ENCODE results near the gene WDR41. TPM values are rescaled to one million over a fixed set of nuclear protein-coding genes. Genes with fewer than 3 reads are reported as not detected.
"Not testable (repeated sequence)": the region's sequence is repeated elsewhere in the genome, so short reads cannot be mapped to it uniquely, and the experiment has no call there.

The WDR41 gene
- total RNA-seq, 2 experiments from 2014 or later = 30.5 to 32.6 TPM

DNA sequence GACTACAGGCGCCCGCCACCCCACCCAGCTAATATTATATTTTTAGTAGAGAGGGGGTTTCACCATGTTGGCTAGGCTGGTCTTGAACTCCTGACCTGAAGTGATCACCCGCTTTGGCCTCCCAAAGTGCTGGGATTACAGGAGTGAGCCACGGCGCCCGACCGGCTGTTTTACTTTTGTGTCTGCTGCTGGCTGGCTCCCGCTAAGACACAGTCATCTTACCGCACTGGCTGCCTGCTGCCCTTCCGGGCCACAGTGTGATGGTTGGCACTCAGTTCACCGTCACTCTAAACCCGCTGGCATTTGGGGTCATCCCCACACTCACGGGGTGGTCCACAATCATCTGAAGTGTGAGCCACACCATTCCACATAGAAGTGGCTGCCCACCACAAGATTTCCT lies 93.7 kb downstream of the WDR41 start:
- no peaks in the 10 kb centered on the region for H3K36me3 Mint-ChIP-seq
- no peak overlapping the region for H3K27ac Mint-ChIP-seq
- peaks cover 4% of the 10 kb centered on the region for H3K4me1 Mint-ChIP-seq (ENCODE audit: low read depth)
- intact Hi-C loops (cut with micrococcal nuclease) = no loop called here
- H3K4me3 Mint-ChIP-seq = no peak overlapping the region
- ChIA-PET CTCF (no interaction called here), POLR2A (no interaction called here)
- no peaks in the 10 kb centered on the region for H3K9me3 Mint-ChIP-seq
- no peaks in the 10 kb centered on the region for H3K27me3 Mint-ChIP-seq
- no peak for DNase-seq

DNA sequence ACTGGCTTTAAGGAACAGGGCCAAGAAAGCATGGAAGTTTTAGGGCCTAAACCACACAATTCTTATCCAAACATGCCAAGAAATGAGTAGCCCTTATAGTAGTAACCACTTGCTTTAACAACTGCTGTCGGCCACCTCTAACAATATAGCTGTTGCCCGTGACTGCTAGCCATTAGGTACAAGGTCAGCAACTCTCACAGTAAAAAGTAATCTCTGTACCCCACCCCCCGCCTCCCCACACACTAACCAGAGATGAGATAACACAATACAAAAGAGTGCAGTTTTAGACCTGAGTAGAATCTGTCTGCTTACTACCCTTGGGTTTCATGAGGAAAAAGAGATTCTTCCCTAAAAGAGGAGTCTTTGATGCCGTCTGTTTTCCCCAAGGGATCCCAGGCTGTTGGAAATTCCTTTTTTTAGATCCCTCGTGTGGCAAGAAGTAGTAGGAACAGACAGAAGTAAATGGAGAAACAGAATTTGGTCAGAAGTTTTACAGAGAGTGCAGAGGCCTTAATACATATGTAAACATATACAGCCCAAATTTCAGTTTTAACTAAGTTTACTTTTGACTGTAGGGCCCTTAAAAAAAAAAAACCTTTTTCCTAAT lies 94.3 kb downstream of the WDR41 start:
- intact Hi-C loops (cut with micrococcal nuclease) = no loop called here
- CTCF ChIA-PET = no interaction called here

DNA sequence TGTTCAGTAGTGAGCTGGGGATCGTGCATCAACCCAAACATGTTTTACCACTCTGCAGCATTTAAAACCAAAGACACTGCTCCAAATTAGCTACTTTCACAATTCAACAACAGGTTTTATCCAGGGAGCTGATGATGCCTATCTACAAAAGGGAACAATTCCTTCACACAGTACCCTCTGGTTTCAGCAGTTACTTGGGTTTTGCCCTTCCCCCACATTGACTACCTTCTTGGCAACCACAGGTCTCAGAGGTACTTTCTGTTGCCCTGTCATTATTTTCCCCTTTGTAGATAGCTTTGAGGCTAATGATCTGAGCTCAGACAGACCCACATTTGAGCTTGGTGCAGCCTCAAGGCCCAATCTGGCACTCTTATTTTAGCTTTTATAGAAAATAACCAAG lies 96.1 kb downstream of the WDR41 start:
- Mint-ChIP-seq H3K4me3 (no peak overlapping the region), H3K27ac (no peak overlapping the region), H3K27me3 (no peaks in the 10 kb centered on the region), H3K36me3 (no peaks in the 10 kb centered on the region), H3K4me1 (ENCODE audit: low read depth) (peaks cover 4% of the 10 kb centered on the region), H3K9me3 (no peaks in the 10 kb centered on the region)
- ChIA-PET POLR2A (no interaction called here), CTCF (interaction anchor here (0.6 to 0.9 kb wide), 2 partner anchors 97 to 849 kb away, joined by 3 read pairs; no protein-coding TSS in a partner anchor)
- intact Hi-C loops (cut with micrococcal nuclease) = no loop called here
- no peak for DNase-seq

More for the DNA sequence above, 94.3 kb downstream of the WDR41 start:
- no peak overlapping the region for H3K4me3 Mint-ChIP-seq
- peaks cover 4% of the 10 kb centered on the region for H3K4me1 Mint-ChIP-seq (ENCODE audit: low read depth)
- H3K36me3 Mint-ChIP-seq = no peaks in the 10 kb centered on the region
- no peaks in the 10 kb centered on the region for H3K27me3 Mint-ChIP-seq
- POLR2A ChIA-PET = no interaction called here
- no peaks in the 10 kb centered on the region for H3K9me3 Mint-ChIP-seq
- no peak overlapping the region for H3K27ac Mint-ChIP-seq
- no peak for DNase-seq

DNA sequence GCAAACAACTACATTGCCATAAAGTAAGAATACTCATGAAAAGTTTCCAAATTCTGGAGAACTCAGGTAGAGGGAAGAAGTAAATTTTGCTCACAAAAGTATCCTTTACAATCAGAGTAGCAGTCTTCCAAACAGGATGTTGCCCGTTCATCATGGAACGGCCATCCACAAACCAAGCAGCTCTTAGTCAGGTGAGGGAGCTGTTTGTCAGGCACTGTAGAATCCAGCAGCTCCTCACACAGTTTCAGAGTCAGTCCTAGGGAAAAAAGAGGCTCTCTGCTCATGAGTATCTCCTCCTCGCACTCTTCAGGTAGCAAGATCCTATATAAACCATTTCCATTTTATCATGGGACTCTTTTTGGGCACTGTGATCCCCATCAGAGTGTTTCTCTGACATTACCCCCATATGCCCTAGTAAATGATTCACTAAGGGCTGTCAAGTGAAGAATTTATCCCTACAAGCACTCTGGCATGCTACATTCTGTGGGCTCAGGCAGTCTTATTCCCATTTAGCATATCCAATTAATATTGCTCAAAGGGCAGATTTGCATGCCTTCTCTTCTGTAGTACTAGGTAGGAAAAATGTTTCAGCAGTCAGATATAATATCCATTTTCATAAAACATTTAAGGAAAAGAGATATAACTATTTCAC lies 97.9 kb downstream of the WDR41 start:
- intact Hi-C loops (cut with micrococcal nuclease) = no loop called here

DNA sequence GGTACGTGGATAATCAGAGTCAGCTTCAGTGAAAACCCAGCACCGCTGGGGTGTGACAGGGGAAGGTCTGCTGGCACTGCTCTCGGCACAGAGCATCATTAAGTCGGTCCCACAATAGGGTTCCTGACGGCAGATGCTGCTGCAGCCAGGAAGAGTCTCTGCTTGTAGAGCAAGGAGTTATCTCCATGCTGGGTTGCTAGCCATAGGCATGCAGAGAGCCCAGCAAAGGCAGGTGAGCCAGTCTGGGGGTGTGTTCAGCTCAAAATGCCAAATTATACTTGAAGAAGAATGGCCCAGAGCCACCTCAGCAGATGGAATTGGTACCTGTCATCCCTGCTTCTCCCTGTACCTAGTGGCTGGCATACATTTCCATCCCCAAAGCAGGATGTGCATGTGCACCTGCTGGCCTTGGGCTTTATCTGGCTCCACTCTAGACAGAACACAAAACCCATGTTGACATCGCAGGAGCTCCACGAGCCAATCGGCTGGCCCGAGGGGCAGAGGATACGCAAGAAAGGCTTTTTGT lies 100.8 kb downstream of the WDR41 start:
- ChIA-PET POLR2A (no interaction called here), CTCF (interaction anchor here (0.7 kb wide), 2 partner anchors 92 to 183 kb away, joined by 3 read pairs; no protein-coding TSS in a partner anchor)
- Mint-ChIP-seq H3K27ac (no peak overlapping the region), H3K4me1 (ENCODE audit: low read depth) (peaks cover 4% of the 10 kb centered on the region), H3K9me3 (no peaks in the 10 kb centered on the region), H3K36me3 (no peaks in the 10 kb centered on the region), H3K27me3 (no peaks in the 10 kb centered on the region), H3K4me3 (no peak overlapping the region)
- intact Hi-C loops (cut with micrococcal nuclease) = no loop called here
- no peak for DNase-seq

More for the DNA sequence above, 97.9 kb downstream of the WDR41 start:
- CTCF ChIA-PET = no interaction called here
- no peak overlapping the region for H3K27ac Mint-ChIP-seq
- H3K9me3 Mint-ChIP-seq = no peaks in the 10 kb centered on the region
- POLR2A ChIA-PET = no interaction called here
- H3K4me3 Mint-ChIP-seq = no peak overlapping the region
- no peak for DNase-seq
- peaks cover 4% of the 10 kb centered on the region for H3K4me1 Mint-ChIP-seq (ENCODE audit: low read depth)
- no peaks in the 10 kb centered on the region for H3K27me3 Mint-ChIP-seq
- no peaks in the 10 kb centered on the region for H3K36me3 Mint-ChIP-seq

DNA sequence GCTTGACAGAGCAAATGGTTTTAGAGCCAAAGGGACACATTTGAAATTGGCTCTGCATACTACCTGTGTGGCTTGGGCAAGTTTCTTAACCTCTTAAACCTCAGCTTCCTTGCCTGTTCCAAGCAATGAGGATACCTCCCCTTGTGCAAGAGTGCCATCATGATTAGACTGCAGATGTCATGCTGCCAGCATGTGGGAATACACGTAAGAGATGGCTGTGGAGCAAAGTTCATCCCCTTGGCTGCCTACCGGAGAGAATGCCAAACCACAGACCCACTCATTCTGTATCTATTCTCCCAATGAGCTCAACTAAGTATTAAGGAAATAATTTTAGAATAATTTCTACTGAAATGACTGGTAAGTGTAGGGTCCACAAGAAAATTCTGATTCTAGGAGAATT lies 101.3 kb downstream of the WDR41 start:
- H3K9me3 Mint-ChIP-seq = no peaks in the 10 kb centered on the region
- DNase-seq = no peak
- ChIA-PET POLR2A (no interaction called here), CTCF (interaction anchor here (0.7 kb wide), 1 partner anchor 92 kb away, joined by 3 read pairs; no protein-coding TSS in a partner anchor)
- H3K27ac Mint-ChIP-seq = no peak overlapping the region
- H3K4me1 Mint-ChIP-seq (ENCODE audit: low read depth) = no peaks in the 10 kb centered on the region
- no peak overlapping the region for H3K4me3 Mint-ChIP-seq
- H3K27me3 Mint-ChIP-seq = no peaks in the 10 kb centered on the region
- H3K36me3 Mint-ChIP-seq = no peaks in the 10 kb centered on the region
- intact Hi-C loops (cut with micrococcal nuclease) = no loop called here

DNA sequence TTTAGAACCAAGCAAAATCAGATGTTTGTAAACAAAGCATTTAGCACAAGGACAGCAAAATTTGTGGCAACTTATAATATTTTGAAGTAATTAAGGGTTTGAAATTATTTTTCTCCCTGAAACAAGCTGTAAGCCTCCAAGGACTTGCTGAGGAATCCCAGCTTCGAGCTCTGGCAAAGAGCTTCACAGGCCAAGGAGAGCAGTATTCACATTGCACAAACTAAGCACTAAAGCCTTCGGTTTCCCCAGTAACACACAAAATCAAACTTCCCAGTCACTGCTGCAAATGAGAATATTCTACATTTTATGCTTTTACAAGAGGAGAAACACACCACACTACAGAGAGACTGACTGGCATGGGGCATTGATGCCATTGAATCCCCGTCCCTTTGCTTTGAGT lies 101.9 kb downstream of the WDR41 start:
- ChIA-PET POLR2A (no interaction called here), CTCF (no interaction called here)
- Mint-ChIP-seq H3K27ac (no peak overlapping the region), H3K27me3 (no peaks in the 10 kb centered on the region), H3K9me3 (no peaks in the 10 kb centered on the region), H3K36me3 (no peaks in the 10 kb centered on the region), H3K4me3 (no peak overlapping the region), H3K4me1 (ENCODE audit: low read depth) (no peaks in the 10 kb centered on the region)
- intact Hi-C loops (cut with micrococcal nuclease) = no loop called here
- DNase-seq = no peak

DNA sequence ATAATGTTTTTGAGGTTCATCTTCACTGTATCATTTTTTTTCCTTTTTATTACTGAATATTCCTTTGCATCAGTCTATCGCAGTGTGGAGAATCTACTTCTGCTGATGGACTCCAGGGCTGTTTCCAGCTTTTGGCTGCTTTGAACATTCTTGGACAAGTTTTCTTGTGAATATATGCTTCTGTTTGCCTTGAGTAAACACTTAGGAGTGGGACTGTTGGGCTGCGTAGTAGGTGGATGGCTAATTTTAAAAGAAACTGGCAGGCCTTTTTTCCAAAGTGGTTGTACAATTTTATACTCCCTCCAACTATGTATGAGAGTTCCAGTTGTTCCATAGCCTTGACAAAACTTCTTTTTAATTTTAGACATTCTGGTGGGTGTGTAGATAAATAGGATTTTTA lies 102.4 kb downstream of the WDR41 start:
- Mint-ChIP-seq H3K9me3 (no peaks in the 10 kb centered on the region), H3K27me3 (no peaks in the 10 kb centered on the region), H3K4me1 (ENCODE audit: low read depth) (no peaks in the 10 kb centered on the region), H3K36me3 (no peaks in the 10 kb centered on the region), H3K27ac (no peak overlapping the region), H3K4me3 (no peak overlapping the region)
- ChIA-PET CTCF (no interaction called here), POLR2A (no interaction called here)
- intact Hi-C loops (cut with micrococcal nuclease) = no loop called here
- no peak for DNase-seq

DNA sequence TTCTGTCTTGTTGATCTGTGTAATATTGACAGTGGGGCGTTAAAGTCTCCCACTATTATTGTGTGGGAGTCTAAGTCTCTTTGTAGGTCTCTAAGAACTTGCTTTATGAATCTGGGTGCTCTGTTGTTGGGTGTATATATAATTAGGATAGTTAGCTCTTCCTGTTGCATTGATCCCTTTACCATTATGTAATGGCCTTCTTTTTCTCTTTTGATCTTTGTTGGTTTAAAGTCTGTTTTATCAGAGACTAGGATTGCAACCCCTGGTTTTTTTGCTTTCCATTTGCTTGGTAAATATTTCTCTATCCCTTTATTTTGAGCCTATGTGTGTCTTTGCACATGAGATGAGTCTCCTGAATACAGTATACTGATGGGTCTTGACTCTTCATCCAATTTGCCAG lies 105.8 kb downstream of the WDR41 start:
- H3K27me3 Mint-ChIP-seq; H3K4me3 Mint-ChIP-seq; intact Hi-C loops (cut with micrococcal nuclease); CTCF ChIA-PET; H3K4me1 Mint-ChIP-seq (ENCODE audit: low read depth); POLR2A ChIA-PET; H3K27ac Mint-ChIP-seq; DNase-seq; H3K9me3 Mint-ChIP-seq; H3K36me3 Mint-ChIP-seq: not testable (repeated sequence)

DNA sequence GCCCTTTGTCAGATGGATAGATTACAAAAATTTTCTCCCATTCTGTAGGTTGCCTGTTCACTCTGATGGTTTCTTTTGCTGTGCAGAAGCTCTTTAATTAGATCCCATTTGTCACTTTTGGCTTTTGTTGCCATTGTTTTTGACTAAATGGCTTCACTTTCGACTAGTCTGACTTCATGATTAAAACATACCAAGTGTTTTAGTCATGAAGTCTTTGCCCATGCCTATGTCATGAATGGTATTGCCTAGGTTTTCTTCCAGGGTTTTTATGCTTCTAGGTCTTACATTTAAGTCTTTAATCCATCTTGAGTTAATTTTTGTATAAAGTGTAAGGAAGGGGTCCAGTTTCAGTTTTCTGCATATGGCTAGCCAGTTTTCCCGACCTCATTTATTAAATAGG lies 108.8 kb downstream of the WDR41 start:
- Mint-ChIP-seq H3K4me1 (ENCODE audit: low read depth) (peaks cover 31% of the 10 kb centered on the region), H3K9me3 (peaks cover 12% of the 10 kb centered on the region)
- H3K27ac Mint-ChIP-seq; H3K4me3 Mint-ChIP-seq; DNase-seq; CTCF ChIA-PET; POLR2A ChIA-PET; intact Hi-C loops (cut with micrococcal nuclease); H3K36me3 Mint-ChIP-seq; H3K27me3 Mint-ChIP-seq: not testable (repeated sequence)

Other genes with a start within 250 kb of the WDR41 start
- gene OTP, start 146.4 kb upstream of the WDR41 start, total RNA-seq = not detected

All from activated CD4-positive, alpha-beta memory T cell treated with anti-CD3 and anti-CD28 coated beads for 36 hours (primary cell).